Panc1 (cell line): ENCODE measurements around the gene FTL. TPM values are rescaled to one million over a fixed set of nuclear protein-coding genes. Genes with fewer than 3 reads are reported as not detected.

ENCODE experiments used
- ATAC-seq: fragments of 200-7000 bp; cut with Tn5 transposase; 2 replicates; pipeline ENCODE4 v1.9.1; 2020; ENCODE audit warnings: mild to moderate bottlenecking, moderate library complexity
- BruUV-seq: library from RNA; stranded (reverse); fragments of 400-500 nt; replicated peaks from 2 replicates; lab custom pipeline; 2021; lab: Mats Ljungman, UMichigan
- CTCF ChIA-PET: fragments of 300-600 bp; sonication (Branson Sonifier 250); formaldehyde crosslinking; loops from one replicate; lab custom pipeline; 2022; ENCODE audit warnings: antibody characterized with exemption; lab: Charles Lee
- POLR2A ChIA-PET: fragments of 300-600 bp; sonication (Branson Sonifier 250); formaldehyde crosslinking; loops from one replicate; lab custom pipeline; 2022; ENCODE audit warnings: antibody characterized with exemption; lab: Charles Lee
- DNase-seq: peaks from one replicate; pipeline ENCODE4 v3.0.0-alpha.2; 2010; ENCODE audit warnings: low read depth, low spot score
- H3K27ac ChIP-seq: 2 replicates; pipeline ENCODE4 v1.5.1; 2011; ENCODE audit warnings: mild to moderate bottlenecking, low read length, inconsistent platforms
- H3K27me3 ChIP-seq: fragments of 200-500 bp; sonication (Bioruptor generic); 2 replicates; pipeline ENCODE4 v1.6.0; 2014; ENCODE audit warnings: low read length, inconsistent platforms; ENCODE audit not compliant: control insufficient read depth, insufficient read depth
- H3K36me3 ChIP-seq: fragments of 200-500 bp; sonication (Bioruptor generic); 2 replicates; pipeline ENCODE4 v1.5.1; 2014; ENCODE audit warnings: inconsistent platforms, mild to moderate bottlenecking, low read length, moderate library complexity; ENCODE audit not compliant: control insufficient read depth, insufficient read depth
- H3K4me1 ChIP-seq: 2 replicates; pipeline ENCODE4 v1.5.1; 2011; ENCODE audit warnings: inconsistent platforms, mild to moderate bottlenecking, low read length, moderate library complexity; ENCODE audit not compliant: control insufficient read depth, insufficient read depth
- H3K4me3 ChIP-seq, 2 experiments: 2 replicates each; pipeline ENCODE4 v1.5.1; 2011 to 2012; ENCODE audit warnings: low read depth in 2 of 2, low read length in 2 of 2, mild to moderate bottlenecking in 2 of 2, inconsistent platforms in 1 of 2, moderate library complexity in 1 of 2
- H3K9me3 ChIP-seq: fragments of 200-500 bp; sonication (Bioruptor generic); 2 replicates; pipeline ENCODE4 v1.5.1; 2014; ENCODE audit warnings: low read depth, mild to moderate bottlenecking, inconsistent platforms, low read length, moderate library complexity; ENCODE audit not compliant: control insufficient read depth, insufficient read depth
- CTCF ChIP-seq: fragments of 450-650 bp; IDR thresholded peaks from 2 replicates; pipeline ENCODE4 v1.5.1; 2017; ENCODE audit warnings: mild to moderate bottlenecking
- POLR2AphosphoS5 ChIP-seq: IDR thresholded peaks from 2 replicates; pipeline ENCODE4 v1.6.1; 2012; ENCODE audit warnings: mild to moderate bottlenecking, low read depth, low read length, moderate library complexity
- REST ChIP-seq, 2 experiments: IDR thresholded peaks; 2 replicates each; pipeline ENCODE4 v1.6.1; 2011 to 2012; ENCODE audit warnings: low read depth in 2 of 2, control low read depth in 1 of 2, low read length in 1 of 2, mild to moderate bottlenecking in 1 of 2, moderate library complexity in 1 of 2; ENCODE audit not compliant: insufficient read depth in 1 of 2
- SIN3A ChIP-seq: IDR thresholded peaks from 2 replicates; pipeline ENCODE4 v1.6.1; 2012; ENCODE audit warnings: low read depth, mild to moderate bottlenecking, low read length, moderate library complexity, borderline replicate concordance; ENCODE audit not compliant: insufficient read depth
- TCF7L2 ChIP-seq: IDR thresholded peaks from 2 replicates; pipeline ENCODE4 v1.6.1; 2011; ENCODE audit warnings: mild to moderate bottlenecking, low read depth, low read length, inconsistent platforms
- in situ Hi-C: cut with HindIII; loops from 2 replicates; pipeline ENCODE4 v1.10.0; 2016; ENCODE audit warnings: low sequenced_read_pairs, low pct_unique_long_range_greater_than_20kb
- intact Hi-C: fragments of 100-400 bp; cut with micrococcal nuclease; formaldehyde crosslinking; loops from one replicate; pipeline ENCODE4 v1.10.0; 2022; ENCODE audit not compliant: unreplicated experiment
- microRNA-seq: library from miRNA; unstranded; fragments of <30 nt; microRNA quantifications from one replicate; pipeline ENCODE4 v1.1.0, GENCODE V29; 2020; ENCODE audit not compliant: unreplicated experiment
- total RNA-seq: library from RNA; stranded (reverse); gene quantifications from one replicate; pipeline ENCODE4 v1.2.1, GENCODE V29; 2021; ENCODE audit not compliant: unreplicated experiment

Gene FTL
- total RNA-seq, 1 experiment from 2014 or later, result 1,332 TPM

DNA sequence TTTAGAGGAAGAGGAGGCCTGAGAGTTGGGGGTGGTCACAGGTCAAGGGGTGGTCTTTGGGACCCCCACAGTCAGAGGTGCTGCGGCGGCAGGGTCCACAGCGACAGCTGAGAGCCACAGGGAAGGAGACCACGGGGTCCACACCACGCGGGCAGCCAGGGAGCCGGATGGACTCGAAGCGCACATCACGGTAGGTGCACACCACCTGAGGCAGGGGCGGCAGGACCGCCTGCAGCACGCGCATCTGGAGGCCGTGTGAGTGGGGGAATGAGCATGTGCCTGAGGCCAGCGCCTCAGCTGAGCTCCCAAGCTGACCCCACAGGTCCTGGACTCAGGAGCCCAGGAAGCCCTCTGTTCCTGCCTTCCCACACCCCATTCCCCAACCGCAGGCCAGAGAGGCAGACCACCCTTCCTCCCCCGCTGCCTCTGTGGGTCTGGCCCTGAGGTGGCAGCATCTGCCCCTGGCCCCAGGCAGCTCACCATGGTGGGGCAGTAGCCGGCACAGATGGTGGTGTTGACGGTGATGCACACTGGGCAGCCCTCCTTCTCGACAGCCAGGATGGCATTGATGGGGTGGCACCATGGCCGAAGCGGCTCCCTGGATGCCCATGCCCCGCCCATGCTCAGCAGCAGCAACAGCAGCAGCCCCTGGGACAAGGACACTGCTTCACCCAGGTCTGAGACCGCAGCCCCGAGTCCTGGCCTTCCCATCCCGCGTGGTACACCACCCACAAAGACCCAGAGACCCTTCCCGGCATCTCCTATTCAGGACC is 51.1 kb downstream of the FTL start:
- Histone ChIP-seq H3K27ac (no peak overlapping the region), H3K36me3 (no peaks in the 10 kb centered on the region), H3K27me3 (no peaks in the 10 kb centered on the region), H3K4me3 (no peak overlapping the region), H3K4me1 (no peaks in the 10 kb centered on the region; the same call in 1 of the 2 replicates), H3K9me3 (no peaks in the 10 kb centered on the region)
- ChIA-PET CTCF (no interaction called here), POLR2A (no interaction called here)
- BruUV-seq, result no TSS peak
- DNase-seq, result no peak
- TF ChIP-seq REST (IDR thresholded peaks at IDR 0.05; ENCODE audit: insufficient read depth in 1 of 2, low read depth in 2 of 2, low read length in 1 of 2) (no peak), TCF7L2 (no peak), POLR2AphosphoS5 (no peak), SIN3A (no peak), CTCF (no peak)
- intact Hi-C loops (no loop called here), in situ Hi-C loops (no loop called here)
- no peak for ATAC-seq

Small RNA genes within 50 kb of the gene (microRNA-seq; reads per million reads assigned to microRNA genes)
- not detected for gene MIR6798

Other genes starting within 250 kb of the FTL start
- 3.3 TPM for gene MAMSTR, start 245.6 kb upstream of the FTL start, total RNA-seq
- gene RASIP1, start 224.7 kb upstream of the FTL start, total RNA-seq, result 0.41 TPM
- not detected for gene IZUMO1, start 218.4 kb upstream of the FTL start, total RNA-seq
- 0.13 TPM for gene FUT1, start 212.7 kb upstream of the FTL start, total RNA-seq
- gene FGF21, start 209.8 kb upstream of the FTL start, total RNA-seq, result not detected
- 34.6 TPM for gene BCAT2, start 154.3 kb upstream of the FTL start, total RNA-seq
- gene HSD17B14, start 128.8 kb upstream of the FTL start, total RNA-seq, result 20.8 TPM
- gene PLEKHA4, start 96.7 kb upstream of the FTL start, total RNA-seq, result 4.2 TPM
- gene PPP1R15A, start 92.9 kb upstream of the FTL start, total RNA-seq, result 27.1 TPM
- gene TULP2, start 66.6 kb upstream of the FTL start, total RNA-seq, result 0.15 TPM
- gene NUCB1, start 65.0 kb upstream of the FTL start, total RNA-seq, result 102 TPM
- 0.85 TPM for gene DHDH, start 31.6 kb upstream of the FTL start, total RNA-seq
- 100 TPM for gene BAX, start 10.4 kb upstream of the FTL start, total RNA-seq
- gene GYS1, start 28.0 kb downstream of the FTL start, total RNA-seq, result 20.2 TPM
- gene RUVBL2, start 28.6 kb downstream of the FTL start, total RNA-seq, result 170 TPM
- 0.39 TPM for gene LHB, start 51.8 kb downstream of the FTL start, total RNA-seq
- gene CGB3, start 59.0 kb downstream of the FTL start, total RNA-seq, result not detected
- gene CGB2, start 66.6 kb downstream of the FTL start, total RNA-seq, result not detected
- gene CGB1, start 71.6 kb downstream of the FTL start, total RNA-seq, result not detected
- not detected for gene CGB5, start 78.5 kb downstream of the FTL start, total RNA-seq
- gene CGB8, start 83.8 kb downstream of the FTL start, total RNA-seq, result not detected
- 0.95 TPM for gene CGB7, start 92.4 kb downstream of the FTL start, total RNA-seq
- 0.39 TPM for gene NTF4, start 99.5 kb downstream of the FTL start, total RNA-seq
- gene KCNA7, start 107.4 kb downstream of the FTL start, total RNA-seq, result 0.03 TPM
- gene SNRNP70, start 120.1 kb downstream of the FTL start, total RNA-seq, result 180 TPM
- 6.4 TPM for gene LIN7B, start 149.1 kb downstream of the FTL start, total RNA-seq
- 1.4 TPM for gene C19orf73, start 153.8 kb downstream of the FTL start, total RNA-seq
- gene PPFIA3, start 154.2 kb downstream of the FTL start, total RNA-seq, result 21.7 TPM
- 0.13 TPM for gene HRC, start 190.1 kb downstream of the FTL start, total RNA-seq
- 19.4 TPM for gene TRPM4, start 192.5 kb downstream of the FTL start, total RNA-seq